Diencephalon (tissue), 1 donor: ENCODE results near the gene FMNL1. TPM values are rescaled to one million over a fixed set of nuclear protein-coding genes. Genes with fewer than 3 reads are reported as not detected.

Experiments
- total RNA-seq: library from RNA; depleted of rRNA; stranded (reverse); fragments of >200 nt; gene quantifications from one replicate; pipeline ENCODE4 v1.2.3, GENCODE V29; 2014

FMNL1 gene, protein sequence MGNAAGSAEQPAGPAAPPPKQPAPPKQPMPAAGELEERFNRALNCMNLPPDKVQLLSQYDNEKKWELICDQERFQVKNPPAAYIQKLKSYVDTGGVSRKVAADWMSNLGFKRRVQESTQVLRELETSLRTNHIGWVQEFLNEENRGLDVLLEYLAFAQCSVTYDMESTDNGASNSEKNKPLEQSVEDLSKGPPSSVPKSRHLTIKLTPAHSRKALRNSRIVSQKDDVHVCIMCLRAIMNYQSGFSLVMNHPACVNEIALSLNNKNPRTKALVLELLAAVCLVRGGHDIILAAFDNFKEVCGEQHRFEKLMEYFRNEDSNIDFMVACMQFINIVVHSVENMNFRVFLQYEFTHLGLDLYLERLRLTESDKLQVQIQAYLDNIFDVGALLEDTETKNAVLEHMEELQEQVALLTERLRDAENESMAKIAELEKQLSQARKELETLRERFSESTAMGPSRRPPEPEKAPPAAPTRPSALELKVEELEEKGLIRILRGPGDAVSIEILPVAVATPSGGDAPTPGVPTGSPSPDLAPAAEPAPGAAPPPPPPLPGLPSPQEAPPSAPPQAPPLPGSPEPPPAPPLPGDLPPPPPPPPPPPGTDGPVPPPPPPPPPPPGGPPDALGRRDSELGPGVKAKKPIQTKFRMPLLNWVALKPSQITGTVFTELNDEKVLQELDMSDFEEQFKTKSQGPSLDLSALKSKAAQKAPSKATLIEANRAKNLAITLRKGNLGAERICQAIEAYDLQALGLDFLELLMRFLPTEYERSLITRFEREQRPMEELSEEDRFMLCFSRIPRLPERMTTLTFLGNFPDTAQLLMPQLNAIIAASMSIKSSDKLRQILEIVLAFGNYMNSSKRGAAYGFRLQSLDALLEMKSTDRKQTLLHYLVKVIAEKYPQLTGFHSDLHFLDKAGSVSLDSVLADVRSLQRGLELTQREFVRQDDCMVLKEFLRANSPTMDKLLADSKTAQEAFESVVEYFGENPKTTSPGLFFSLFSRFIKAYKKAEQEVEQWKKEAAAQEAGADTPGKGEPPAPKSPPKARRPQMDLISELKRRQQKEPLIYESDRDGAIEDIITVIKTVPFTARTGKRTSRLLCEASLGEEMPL
- total RNA-seq = 11.1 TPM

DNA sequence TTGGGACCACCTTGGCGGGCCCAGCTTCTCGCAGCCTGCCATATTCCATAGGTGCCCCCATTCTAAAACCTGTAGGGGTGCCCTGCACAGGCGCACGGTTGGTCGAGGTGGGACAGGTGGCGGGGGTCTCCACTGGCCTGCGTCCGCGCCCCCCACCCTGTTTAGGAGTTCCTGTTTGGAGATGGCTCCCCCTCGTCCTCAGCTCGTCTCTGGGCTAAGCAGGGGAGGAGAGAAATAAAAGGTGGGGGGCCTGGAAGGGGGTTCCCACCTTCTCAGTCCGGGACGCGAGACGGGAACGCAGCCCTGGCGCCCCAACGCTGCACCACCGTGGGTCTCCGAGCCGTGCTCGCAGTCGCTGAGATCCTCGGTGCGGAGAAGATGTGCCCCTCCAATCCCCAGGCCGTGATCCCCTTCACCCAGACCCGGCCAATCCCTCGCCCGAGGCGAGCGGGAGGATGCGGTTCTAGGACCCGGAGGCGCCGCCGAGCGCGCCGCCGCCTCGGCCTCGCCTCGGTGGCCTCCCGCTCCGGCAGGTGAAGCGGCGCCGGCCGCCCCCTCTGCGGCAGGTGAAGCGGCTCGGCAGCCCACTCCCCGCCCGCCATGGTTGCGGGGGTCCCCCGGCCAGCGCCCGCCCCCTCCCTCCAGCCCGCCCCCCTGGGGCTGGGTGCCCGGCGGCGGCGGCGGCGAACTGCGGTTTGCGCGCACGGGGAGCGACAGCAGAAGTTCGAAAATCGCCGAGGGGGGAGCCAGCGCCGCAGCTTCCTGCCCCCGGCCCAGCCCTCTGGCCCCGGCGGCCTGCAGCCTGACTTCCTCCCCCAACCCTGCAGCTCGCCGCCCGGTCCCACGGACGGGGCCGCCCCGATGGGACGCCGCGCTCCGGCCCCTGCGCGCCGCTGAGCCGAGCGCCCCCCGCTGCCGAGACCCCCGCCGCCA, at the start of gene FMNL1:
FMNL1 (plus strand) TSS at position 805 of the 933 bp plus-strand sequence. CDS start 240 bp downstream, outside the sequence.

DNA sequence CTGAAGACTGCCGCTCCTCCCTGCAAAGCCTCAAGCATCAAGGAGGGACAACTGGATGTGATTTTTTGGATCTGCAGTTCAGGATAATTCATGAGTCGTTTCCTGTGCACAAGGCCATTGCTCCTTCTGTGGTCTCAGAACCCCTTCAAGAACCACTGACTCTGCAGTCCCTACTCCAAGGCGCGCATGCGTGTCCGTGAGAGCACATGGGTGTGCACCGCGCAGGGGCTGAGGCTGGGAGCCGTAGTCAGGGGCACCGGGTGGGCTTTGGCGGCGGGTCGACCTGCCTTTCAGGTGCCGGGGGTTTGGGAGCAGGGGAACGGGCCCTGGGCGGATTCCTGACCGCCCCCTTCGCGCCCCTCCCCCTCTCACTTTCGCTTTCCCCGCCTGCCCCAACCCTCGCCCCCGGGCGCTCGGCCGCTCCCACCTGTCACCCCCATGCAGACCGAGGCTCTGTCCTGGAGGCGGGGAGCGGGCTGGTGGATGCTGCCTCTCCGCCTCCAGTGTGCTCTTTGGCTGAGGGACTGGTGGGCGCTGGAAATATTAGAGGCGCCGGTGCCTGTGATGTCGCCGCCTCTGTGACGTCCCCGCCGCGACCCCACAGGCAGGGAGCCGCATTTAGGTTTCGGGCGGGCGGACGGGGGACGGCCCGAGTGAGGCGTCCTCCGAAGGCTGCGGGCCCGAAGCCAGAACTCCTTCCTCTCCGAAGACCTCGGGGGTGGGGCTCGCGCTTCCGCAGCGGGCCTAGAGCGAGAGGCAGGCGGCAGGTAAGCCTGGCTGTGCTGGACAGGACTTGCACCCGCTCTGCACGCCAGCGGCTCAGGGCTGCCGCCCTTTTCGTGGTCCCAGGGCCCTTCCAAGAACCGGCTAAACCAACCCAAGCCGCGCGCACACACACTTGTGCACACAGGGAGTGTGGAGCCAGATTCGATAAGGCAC, 40.2 kb downstream of the FMNL1 start, which contains the start of gene SPATA32:
SPATA32 (minus strand) TSS at position 518 of the 939 bp plus-strand sequence; CDS start at position 440, 78 bp downstream.

Other genes starting within 250 kb of the FMNL1 start
- 49.8 TPM for gene DCAKD, start 170.3 kb upstream of the FMNL1 start, total RNA-seq
- 35.1 TPM for gene NMT1, start 160.6 kb upstream of the FMNL1 start, total RNA-seq
- gene PLCD3, start 89.4 kb upstream of the FMNL1 start, total RNA-seq = 14.1 TPM
- 3.5 TPM for gene ACBD4, start 86.2 kb upstream of the FMNL1 start, total RNA-seq
- gene HEXIM1, start 73.4 kb upstream of the FMNL1 start, total RNA-seq = 14.1 TPM
- gene HEXIM2, start 60.0 kb upstream of the FMNL1 start, total RNA-seq = 10.4 TPM
- not detected for gene SPATA32, start 40.2 kb downstream of the FMNL1 start, total RNA-seq
- gene MAP3K14, start 95.1 kb downstream of the FMNL1 start, total RNA-seq = 1.6 TPM
- gene ARHGAP27, start 211.0 kb downstream of the FMNL1 start, total RNA-seq = 4.2 TPM